ENCODE measurements around the gene LCP1.

Gene LCP1

DNA sequence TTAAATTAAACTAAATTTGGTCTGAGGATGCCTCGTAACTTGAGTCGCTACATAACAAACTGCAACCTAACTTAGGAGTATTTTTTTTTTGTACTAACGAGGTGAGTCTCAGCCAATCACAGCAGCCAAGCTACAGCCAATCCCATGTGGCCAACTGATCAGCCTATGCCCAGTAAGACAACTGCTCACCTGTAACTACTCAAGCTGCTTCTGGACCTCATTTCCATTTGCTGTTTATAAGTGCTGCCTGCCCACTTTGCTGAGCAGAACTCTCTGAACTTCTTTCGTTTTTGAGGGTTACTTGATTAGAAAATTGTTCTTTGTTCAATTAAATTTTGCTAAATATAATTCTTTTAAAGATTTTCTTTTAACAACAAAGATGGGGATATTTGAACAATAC, 81.0 kb downstream of the LCP1 start:
- DNase-seq (ENCODE audit: low spot score) (no peak), ATAC-seq (ENCODE audit: low read depth) (no peak)
- H3K36me3 ChIP-seq (ENCODE audit: low read depth), result no peaks in the 10 kb centered on the region

DNA sequence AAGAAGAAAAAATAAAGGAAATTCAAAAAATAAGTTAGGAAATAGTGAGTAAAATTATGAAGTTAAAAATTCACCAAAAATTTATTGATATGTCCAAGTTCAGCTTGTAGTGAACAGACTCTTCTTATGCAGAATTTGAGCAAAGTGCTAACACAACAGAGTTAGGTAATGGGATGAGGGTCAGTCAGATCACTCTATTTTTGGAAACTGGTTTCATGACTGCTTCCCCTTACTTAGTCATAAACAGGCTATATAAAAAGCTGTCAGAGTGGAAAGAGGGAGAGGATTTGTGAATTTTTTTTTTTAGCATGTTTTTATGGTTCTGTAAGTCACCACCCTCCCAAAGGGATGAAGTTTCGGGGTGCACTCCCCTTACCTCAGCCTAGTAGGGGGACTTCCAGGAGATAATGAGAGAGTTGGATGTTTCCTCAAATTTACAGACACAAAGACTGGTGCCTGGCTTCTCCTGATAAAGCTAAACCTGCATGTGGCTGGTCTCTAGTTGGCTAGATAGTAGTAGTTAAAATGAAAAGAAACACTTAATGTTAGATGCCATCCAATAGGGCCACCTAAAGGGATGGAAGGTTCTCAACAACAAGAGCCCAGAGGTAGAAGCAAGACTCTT, 81.7 kb downstream of the LCP1 start:
- Histone ChIP-seq H3K27ac (ENCODE audit: poor library complexity, severe bottlenecking) (no peak overlapping the region), H3K27me3 (ENCODE audit: insufficient read depth, poor library complexity, severe bottlenecking) (no peaks in the 10 kb centered on the region), H3K4me1 (ENCODE audit: insufficient read depth, poor library complexity, severe bottlenecking) (no peaks in the 10 kb centered on the region), H3K4me3 (ENCODE audit: severe bottlenecking) (no peak overlapping the region), H3K36me3 (ENCODE audit: low read depth) (no peaks in the 10 kb centered on the region), H3K9me3 (ENCODE audit: severe bottlenecking) (no peaks in the 10 kb centered on the region)
- ATAC-seq (ENCODE audit: low read depth) (no peak), DNase-seq (ENCODE audit: low spot score) (no peak)
- TF ChIP-seq, protein P1, sequence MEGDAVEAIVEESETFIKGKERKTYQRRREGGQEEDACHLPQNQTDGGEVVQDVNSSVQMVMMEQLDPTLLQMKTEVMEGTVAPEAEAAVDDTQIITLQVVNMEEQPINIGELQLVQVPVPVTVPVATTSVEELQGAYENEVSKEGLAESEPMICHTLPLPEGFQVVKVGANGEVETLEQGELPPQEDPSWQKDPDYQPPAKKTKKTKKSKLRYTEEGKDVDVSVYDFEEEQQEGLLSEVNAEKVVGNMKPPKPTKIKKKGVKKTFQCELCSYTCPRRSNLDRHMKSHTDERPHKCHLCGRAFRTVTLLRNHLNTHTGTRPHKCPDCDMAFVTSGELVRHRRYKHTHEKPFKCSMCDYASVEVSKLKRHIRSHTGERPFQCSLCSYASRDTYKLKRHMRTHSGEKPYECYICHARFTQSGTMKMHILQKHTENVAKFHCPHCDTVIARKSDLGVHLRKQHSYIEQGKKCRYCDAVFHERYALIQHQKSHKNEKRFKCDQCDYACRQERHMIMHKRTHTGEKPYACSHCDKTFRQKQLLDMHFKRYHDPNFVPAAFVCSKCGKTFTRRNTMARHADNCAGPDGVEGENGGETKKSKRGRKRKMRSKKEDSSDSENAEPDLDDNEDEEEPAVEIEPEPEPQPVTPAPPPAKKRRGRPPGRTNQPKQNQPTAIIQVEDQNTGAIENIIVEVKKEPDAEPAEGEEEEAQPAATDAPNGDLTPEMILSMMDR (IDR thresholded peaks at IDR 0.05; ENCODE audit: poor library complexity, severe bottlenecking), result no peak

More for the DNA sequence above, 81.0 kb downstream of the LCP1 start:
- no peaks in the 10 kb centered on the region for H3K4me1 ChIP-seq (ENCODE audit: insufficient read depth, poor library complexity, severe bottlenecking)
- TF ChIP-seq, protein P1 (IDR thresholded peaks at IDR 0.05; ENCODE audit: poor library complexity, severe bottlenecking), result no peak
- H3K27ac ChIP-seq (ENCODE audit: poor library complexity, severe bottlenecking), result no peak overlapping the region
- H3K27me3 ChIP-seq (ENCODE audit: insufficient read depth, poor library complexity, severe bottlenecking), result no peaks in the 10 kb centered on the region
- no peak overlapping the region for H3K4me3 ChIP-seq (ENCODE audit: severe bottlenecking)
- H3K9me3 ChIP-seq (ENCODE audit: severe bottlenecking), result no peaks in the 10 kb centered on the region

DNA sequence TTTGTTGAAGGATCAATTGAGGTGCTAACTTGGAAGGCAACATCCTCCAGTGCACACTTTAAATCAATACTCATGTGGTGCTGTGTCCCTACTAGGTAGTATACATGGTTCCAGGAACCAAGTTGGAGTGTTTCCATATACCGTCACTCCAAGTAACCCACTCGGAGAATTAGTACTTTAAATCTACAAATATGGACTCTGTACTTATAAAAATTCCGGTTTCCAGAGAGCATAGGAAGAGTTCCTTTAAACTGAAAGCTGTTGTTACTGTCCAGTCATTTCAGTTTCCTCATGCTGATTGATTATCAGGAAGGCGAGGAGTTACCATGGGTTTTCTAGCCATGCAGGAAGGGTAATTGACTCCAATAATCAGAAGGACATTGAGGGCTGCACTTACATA, 84.3 kb downstream of the LCP1 start:
- H3K36me3 ChIP-seq (ENCODE audit: low read depth), result no peaks in the 10 kb centered on the region
- H3K4me1 ChIP-seq (ENCODE audit: insufficient read depth, poor library complexity, severe bottlenecking), result no peaks in the 10 kb centered on the region
- H3K9me3 ChIP-seq (ENCODE audit: severe bottlenecking), result no peaks in the 10 kb centered on the region
- DNase-seq (ENCODE audit: low spot score) (no peak), ATAC-seq (ENCODE audit: low read depth) (no peak)
- TF ChIP-seq, protein P1 (IDR thresholded peaks at IDR 0.05; ENCODE audit: poor library complexity, severe bottlenecking), result no peak
- H3K27me3 ChIP-seq (ENCODE audit: insufficient read depth, poor library complexity, severe bottlenecking), result no peaks in the 10 kb centered on the region
- H3K27ac ChIP-seq (ENCODE audit: poor library complexity, severe bottlenecking), result no peak overlapping the region
- no peak overlapping the region for H3K4me3 ChIP-seq (ENCODE audit: severe bottlenecking)

DNA sequence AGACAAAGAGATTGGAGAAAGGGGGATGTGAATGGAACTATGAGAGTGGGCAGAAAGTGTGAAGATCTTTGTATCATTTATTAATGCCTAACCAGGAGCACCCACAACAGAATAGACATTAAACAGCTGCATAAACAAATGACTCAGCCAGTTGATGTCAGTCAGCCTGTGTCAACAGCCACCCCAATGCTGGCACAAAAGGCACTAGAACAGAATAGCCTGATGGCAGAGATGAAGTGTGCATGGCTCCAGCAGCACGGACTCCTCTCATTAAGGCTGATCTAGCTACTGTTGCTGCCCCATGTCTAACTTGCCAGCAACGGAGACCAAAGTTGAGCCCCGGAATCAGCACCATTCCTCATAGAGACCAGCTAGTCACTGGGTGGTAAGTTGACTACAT, 85.0 kb downstream of the LCP1 start:
- Histone ChIP-seq H3K36me3 (ENCODE audit: low read depth) (no peaks in the 10 kb centered on the region), H3K4me3 (ENCODE audit: severe bottlenecking) (no peak overlapping the region), H3K9me3 (ENCODE audit: severe bottlenecking) (no peaks in the 10 kb centered on the region), H3K4me1 (ENCODE audit: insufficient read depth, poor library complexity, severe bottlenecking) (no peaks in the 10 kb centered on the region), H3K27ac (ENCODE audit: poor library complexity, severe bottlenecking) (no peak overlapping the region), H3K27me3 (ENCODE audit: insufficient read depth, poor library complexity, severe bottlenecking) (no peaks in the 10 kb centered on the region)
- ATAC-seq (ENCODE audit: low read depth), result no peak
- TF ChIP-seq, protein P1 (IDR thresholded peaks at IDR 0.05; ENCODE audit: poor library complexity, severe bottlenecking), result no peak
- no peak for DNase-seq (ENCODE audit: low spot score)

DNA sequence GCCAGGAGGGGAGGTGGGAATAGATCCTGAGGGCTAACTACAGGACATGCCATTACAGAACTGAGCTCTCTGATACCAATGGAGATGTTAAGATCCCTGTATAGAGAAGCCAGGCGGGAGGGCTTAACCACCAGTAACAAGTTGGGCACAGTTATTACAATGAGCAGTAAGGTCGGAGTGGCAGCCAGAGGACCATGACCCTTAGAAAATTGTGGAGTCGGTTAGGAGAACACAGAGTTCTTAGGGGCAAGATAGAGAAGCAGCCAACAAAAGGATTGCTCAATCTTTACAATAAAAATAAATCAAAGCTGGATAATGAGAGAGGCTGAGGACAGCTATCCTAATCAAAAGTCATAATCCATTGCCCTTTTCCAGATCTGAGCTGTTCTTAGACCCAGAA, 87.5 kb downstream of the LCP1 start:
- no peaks in the 10 kb centered on the region for H3K9me3 ChIP-seq (ENCODE audit: severe bottlenecking)
- H3K27ac ChIP-seq (ENCODE audit: poor library complexity, severe bottlenecking), result no peak overlapping the region
- no peak overlapping the region for H3K4me3 ChIP-seq (ENCODE audit: severe bottlenecking)
- no peaks in the 10 kb centered on the region for H3K27me3 ChIP-seq (ENCODE audit: insufficient read depth, poor library complexity, severe bottlenecking)
- no peaks in the 10 kb centered on the region for H3K36me3 ChIP-seq (ENCODE audit: low read depth)
- H3K4me1 ChIP-seq (ENCODE audit: insufficient read depth, poor library complexity, severe bottlenecking), result no peaks in the 10 kb centered on the region
- ATAC-seq (ENCODE audit: low read depth) (no peak), DNase-seq (ENCODE audit: low spot score) (no peak)
- TF ChIP-seq, protein P1 (IDR thresholded peaks at IDR 0.05; ENCODE audit: poor library complexity, severe bottlenecking), result no peak
